ENCODE results near the gene CYP39A1. TPM values are rescaled to one million over a fixed set of nuclear protein-coding genes. Genes with fewer than 3 reads are reported as not detected.

The CYP39A1 gene
- total and polyA plus RNA-seq, 2 experiments from 2014 or later = 3.4 to 4.3 TPM

DNA sequence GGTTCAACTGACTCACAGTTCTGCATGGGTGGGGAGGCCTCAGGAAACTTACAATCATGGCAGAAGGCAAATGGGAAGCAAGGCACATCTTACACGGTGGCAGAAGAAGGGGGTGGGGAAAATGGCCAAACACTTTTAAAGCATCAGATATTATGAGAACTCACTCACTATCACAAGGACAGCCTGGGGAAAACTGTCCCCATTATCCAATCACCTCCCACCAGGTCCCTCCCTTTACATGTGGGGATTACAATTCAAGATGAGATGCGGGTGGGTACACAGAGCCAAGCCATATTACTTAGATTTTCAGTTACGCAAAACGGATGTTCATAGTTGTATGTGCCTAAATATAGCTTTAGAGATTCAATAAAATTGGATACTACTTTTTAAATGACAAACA lies 25.6 kb downstream of the CYP39A1 start:
- Histone ChIP-seq H3K4me1 (ENCODE audit: low read depth) (peaks cover 5% of the 10 kb centered on the region), H3K27me3 (no peaks in the 10 kb centered on the region), H3K36me3 (no peaks in the 10 kb centered on the region), H3K27ac (no peak overlapping the region), H3K4me3 (no peak overlapping the region), H3K9me3 (ENCODE audit: low read depth) (no peaks in the 10 kb centered on the region)
- TF ChIP-seq, protein P1, sequence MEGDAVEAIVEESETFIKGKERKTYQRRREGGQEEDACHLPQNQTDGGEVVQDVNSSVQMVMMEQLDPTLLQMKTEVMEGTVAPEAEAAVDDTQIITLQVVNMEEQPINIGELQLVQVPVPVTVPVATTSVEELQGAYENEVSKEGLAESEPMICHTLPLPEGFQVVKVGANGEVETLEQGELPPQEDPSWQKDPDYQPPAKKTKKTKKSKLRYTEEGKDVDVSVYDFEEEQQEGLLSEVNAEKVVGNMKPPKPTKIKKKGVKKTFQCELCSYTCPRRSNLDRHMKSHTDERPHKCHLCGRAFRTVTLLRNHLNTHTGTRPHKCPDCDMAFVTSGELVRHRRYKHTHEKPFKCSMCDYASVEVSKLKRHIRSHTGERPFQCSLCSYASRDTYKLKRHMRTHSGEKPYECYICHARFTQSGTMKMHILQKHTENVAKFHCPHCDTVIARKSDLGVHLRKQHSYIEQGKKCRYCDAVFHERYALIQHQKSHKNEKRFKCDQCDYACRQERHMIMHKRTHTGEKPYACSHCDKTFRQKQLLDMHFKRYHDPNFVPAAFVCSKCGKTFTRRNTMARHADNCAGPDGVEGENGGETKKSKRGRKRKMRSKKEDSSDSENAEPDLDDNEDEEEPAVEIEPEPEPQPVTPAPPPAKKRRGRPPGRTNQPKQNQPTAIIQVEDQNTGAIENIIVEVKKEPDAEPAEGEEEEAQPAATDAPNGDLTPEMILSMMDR (IDR thresholded peaks at IDR 0.05; ENCODE audit: low read depth, low read length) = no peak
- DNase-seq (ENCODE audit: low read depth in 1 of 2, low spot score in 1 of 2) = no peak

DNA sequence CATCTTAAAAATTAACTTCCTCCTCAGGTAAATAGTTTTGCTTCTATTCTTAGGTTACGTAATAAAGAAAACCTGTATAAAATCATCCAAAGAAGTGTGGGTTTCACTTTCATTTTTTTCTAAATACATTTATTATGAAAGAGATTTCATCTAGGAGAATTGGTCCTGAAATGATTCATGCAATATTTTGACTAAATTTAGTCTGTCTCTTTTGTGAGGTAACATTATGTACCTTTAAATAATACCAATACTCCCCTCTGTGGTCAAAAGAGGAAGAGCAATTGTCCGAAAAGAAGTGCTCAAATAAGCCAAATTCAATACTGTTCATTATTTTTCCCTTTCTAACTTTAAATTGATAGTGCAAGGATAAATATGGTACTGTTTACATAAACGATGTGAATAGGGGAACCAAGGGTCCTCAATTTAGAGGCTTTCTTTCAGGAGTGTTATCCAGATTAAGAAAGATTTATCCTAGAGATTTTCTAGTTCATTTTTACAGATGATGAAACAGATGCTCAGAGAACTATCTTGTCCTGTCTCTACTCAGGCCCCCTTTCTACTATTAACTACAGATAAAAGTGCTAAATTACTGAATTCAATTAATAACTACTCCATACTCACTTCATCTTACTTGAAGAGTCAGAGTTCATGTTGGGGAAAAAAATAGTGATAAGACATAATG lies 26.2 kb downstream of the CYP39A1 start:
- TF ChIP-seq, protein P1 (IDR thresholded peaks at IDR 0.05; ENCODE audit: low read depth, low read length) = peak; percentile 56
- Histone ChIP-seq H3K36me3 (no peaks in the 10 kb centered on the region), H3K9me3 (ENCODE audit: low read depth) (no peaks in the 10 kb centered on the region), H3K4me3 (no peak overlapping the region), H3K27me3 (no peaks in the 10 kb centered on the region), H3K27ac (no peak overlapping the region), H3K4me1 (ENCODE audit: low read depth) (peaks cover 5% of the 10 kb centered on the region)
- DNase-seq (ENCODE audit: low read depth in 1 of 2, low spot score in 1 of 2) = peak; percentile 44 to 45

DNA sequence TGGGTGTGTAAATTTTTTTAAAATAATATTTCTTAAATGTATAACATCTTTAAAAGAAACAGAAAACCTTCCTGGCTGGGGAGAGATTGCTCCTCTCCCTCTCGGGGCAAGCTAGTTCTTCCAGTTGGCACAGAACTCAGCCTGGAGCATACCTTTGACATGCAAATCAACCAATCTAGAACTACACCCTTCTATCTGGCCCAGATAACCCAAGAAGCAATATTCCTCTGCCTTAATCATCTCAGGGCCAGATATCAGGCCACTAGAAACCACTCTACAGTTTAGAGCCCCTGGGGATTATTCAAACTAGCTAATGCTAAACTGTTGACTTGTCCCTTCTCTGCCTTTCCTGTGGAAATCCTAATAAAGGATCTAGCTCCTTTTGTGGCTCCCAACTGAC lies 33.9 kb downstream of the CYP39A1 start:
- Histone ChIP-seq H3K9me3 (ENCODE audit: low read depth) (no peaks in the 10 kb centered on the region), H3K27me3 (no peaks in the 10 kb centered on the region), H3K4me3 (no peak overlapping the region), H3K36me3 (no peaks in the 10 kb centered on the region), H3K4me1 (ENCODE audit: low read depth) (no peaks in the 10 kb centered on the region), H3K27ac (no peak overlapping the region)
- no peak for DNase-seq (ENCODE audit: low read depth in 1 of 2, low spot score in 1 of 2)
- TF ChIP-seq, protein P1 (IDR thresholded peaks at IDR 0.05; ENCODE audit: low read depth, low read length) = no peak

DNA sequence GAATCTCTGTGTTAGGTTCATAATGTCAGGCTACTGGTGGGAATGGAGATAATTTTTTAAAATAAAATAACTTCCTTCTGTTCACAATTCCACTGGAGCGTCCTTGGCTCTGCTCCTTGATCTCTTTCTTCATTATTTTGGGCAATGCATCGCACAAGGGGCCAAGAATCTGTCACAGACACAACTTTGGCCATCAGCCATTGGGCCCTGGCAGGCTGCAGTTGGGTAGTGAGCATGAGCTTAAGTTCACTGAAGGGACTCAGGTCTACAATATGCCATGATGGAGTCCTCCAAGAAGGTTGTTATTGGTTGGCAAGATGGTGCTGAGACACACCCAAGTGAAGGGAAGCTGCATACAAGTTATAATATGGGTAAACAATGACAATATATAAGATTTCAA lies 40.0 kb downstream of the CYP39A1 start:
- no peaks in the 10 kb centered on the region for H3K9me3 ChIP-seq (ENCODE audit: low read depth)
- no peak overlapping the region for H3K27ac ChIP-seq
- no peaks in the 10 kb centered on the region for H3K27me3 ChIP-seq
- H3K4me1 ChIP-seq (ENCODE audit: low read depth) = peaks cover 6% of the 10 kb centered on the region
- no peak overlapping the region for H3K4me3 ChIP-seq
- DNase-seq (ENCODE audit: low read depth in 1 of 2, low spot score in 1 of 2) = no peak
- H3K36me3 ChIP-seq = no peaks in the 10 kb centered on the region
- TF ChIP-seq, protein P1 (IDR thresholded peaks at IDR 0.05; ENCODE audit: low read depth, low read length) = no peak

- no peaks in the 10 kb centered on the region for H3K27me3 ChIP-seq
- H3K4me1 ChIP-seq (ENCODE audit: low read depth) = peaks cover 17% of the 10 kb centered on the region
- no peak for DNase-seq (ENCODE audit: low read depth in 1 of 2, low spot score in 1 of 2)
- no peak overlapping the region for H3K27ac ChIP-seq
- H3K4me3 ChIP-seq = no peak overlapping the region
- TF ChIP-seq, protein P1 (IDR thresholded peaks at IDR 0.05; ENCODE audit: low read depth, low read length) = no peak
- H3K36me3 ChIP-seq = no peaks in the 10 kb centered on the region
- no peaks in the 10 kb centered on the region for H3K9me3 ChIP-seq (ENCODE audit: low read depth)
Measured at GRCh38 chr6:46610862-46611553, 41.6 kb downstream of the CYP39A1 start.

Measured in cardiac muscle cell (in vitro differentiated cells and primary cell).